Measurements from ENCODE around the gene AMDHD2. TPM values are rescaled to one million over a fixed set of nuclear protein-coding genes. Genes with fewer than 3 reads are reported as not detected.

Gene AMDHD2
- total RNA-seq, 1 donor: 94.8 TPM

DNA sequence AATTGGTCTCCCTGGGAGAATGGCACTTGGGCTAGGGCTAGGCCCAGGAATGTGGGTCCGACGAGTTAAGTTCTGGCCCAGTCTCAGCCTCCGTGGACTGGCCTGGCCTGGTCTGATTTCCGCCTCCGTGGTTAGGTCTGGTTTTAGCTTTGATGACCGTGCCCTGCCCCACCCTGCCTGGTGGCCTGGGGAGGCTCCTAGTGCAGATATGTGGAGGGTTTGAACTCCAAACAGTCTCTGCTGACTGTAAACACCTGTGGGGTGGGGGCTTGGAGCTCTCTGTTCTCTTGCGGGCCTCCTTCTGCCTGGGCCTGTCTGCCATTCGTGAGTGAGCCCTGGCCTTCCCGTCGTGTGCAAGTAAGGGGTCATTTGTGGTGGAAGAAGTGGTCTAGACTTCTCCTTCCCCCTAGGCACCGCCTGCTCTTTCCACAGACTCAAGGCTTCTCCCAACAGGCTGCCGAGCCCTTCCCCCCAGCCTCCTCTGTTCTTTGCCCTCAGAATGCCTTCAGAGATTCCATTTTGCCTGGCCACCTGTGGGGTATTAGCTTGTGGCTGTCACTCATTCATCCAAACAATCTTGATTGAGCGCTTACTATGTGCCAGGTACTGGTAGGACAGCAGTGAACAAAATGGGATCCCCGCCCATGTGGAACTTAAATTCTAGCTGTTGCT is 4.9 kb upstream of the AMDHD2 start:
- TF ChIP-seq, protein P1, sequence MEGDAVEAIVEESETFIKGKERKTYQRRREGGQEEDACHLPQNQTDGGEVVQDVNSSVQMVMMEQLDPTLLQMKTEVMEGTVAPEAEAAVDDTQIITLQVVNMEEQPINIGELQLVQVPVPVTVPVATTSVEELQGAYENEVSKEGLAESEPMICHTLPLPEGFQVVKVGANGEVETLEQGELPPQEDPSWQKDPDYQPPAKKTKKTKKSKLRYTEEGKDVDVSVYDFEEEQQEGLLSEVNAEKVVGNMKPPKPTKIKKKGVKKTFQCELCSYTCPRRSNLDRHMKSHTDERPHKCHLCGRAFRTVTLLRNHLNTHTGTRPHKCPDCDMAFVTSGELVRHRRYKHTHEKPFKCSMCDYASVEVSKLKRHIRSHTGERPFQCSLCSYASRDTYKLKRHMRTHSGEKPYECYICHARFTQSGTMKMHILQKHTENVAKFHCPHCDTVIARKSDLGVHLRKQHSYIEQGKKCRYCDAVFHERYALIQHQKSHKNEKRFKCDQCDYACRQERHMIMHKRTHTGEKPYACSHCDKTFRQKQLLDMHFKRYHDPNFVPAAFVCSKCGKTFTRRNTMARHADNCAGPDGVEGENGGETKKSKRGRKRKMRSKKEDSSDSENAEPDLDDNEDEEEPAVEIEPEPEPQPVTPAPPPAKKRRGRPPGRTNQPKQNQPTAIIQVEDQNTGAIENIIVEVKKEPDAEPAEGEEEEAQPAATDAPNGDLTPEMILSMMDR (IDR thresholded peaks at IDR 0.05; ENCODE audit: extremely low read depth, low read depth, low read length): no peak
- H3K9me3 ChIP-seq (ENCODE audit: low read depth, low read length): no peaks in the 10 kb centered on the region
- peaks cover 44% of the 10 kb centered on the region for H3K4me1 ChIP-seq (ENCODE audit: insufficient read depth, low read length)
- no peak overlapping the region for H2AFZ ChIP-seq (ENCODE audit: low read length)
- peak; percentile 92 for DNase-seq (ENCODE audit: insufficient read length, low spot score, missing footprints)
- H3K79me2 ChIP-seq (ENCODE audit: insufficient read depth, low read length): peaks cover 61% of the 10 kb centered on the region
- no peaks in the 10 kb centered on the region for H3K27me3 ChIP-seq (ENCODE audit: insufficient read depth, low read length)
- peaks cover 52% of the 10 kb centered on the region for H4K20me1 ChIP-seq (ENCODE audit: insufficient read depth, low read length)
- peak overlapping the region; percentile 99 for H3K4me2 ChIP-seq (ENCODE audit: insufficient read depth, low read length)
- H3K27ac ChIP-seq (ENCODE audit: low read depth, low read length): peak overlapping the region; percentile 93
- H3K4me3 ChIP-seq (ENCODE audit: insufficient read depth, low read length): peak overlapping the region; percentile 98
- H3K36me3 ChIP-seq (ENCODE audit: insufficient read depth, low read length): peaks cover 9% of the 10 kb centered on the region

- DNase-seq (ENCODE audit: insufficient read length, low spot score, missing footprints): peak; percentile 95
Observed at GRCh38 chr16:2516391-2517240, 3.6 kb upstream of the AMDHD2 start.

GRCh38 chr16:2517954-2518605 is 2.1 kb upstream of the AMDHD2 start:
- Histone ChIP-seq H3K4me1 (ENCODE audit: insufficient read depth, low read length) (peaks cover 41% of the 10 kb centered on the region), H3K27ac (ENCODE audit: low read depth, low read length) (no peak overlapping the region), H3K27me3 (ENCODE audit: insufficient read depth, low read length) (no peaks in the 10 kb centered on the region), H3K36me3 (ENCODE audit: insufficient read depth, low read length) (peaks cover 11% of the 10 kb centered on the region), H2AFZ (ENCODE audit: low read length) (no peak overlapping the region), H3K4me2 (ENCODE audit: insufficient read depth, low read length) (no peak overlapping the region), H3K4me3 (ENCODE audit: insufficient read depth, low read length) (no peak overlapping the region), H3K9me3 (ENCODE audit: low read depth, low read length) (no peaks in the 10 kb centered on the region), H4K20me1 (ENCODE audit: insufficient read depth, low read length) (peaks cover 58% of the 10 kb centered on the region), H3K79me2 (ENCODE audit: insufficient read depth, low read length) (peaks cover 84% of the 10 kb centered on the region)
- TF ChIP-seq, protein P1 (IDR thresholded peaks at IDR 0.05; ENCODE audit: extremely low read depth, low read depth, low read length): no peak
- peak; percentile 42 for DNase-seq (ENCODE audit: insufficient read length, low spot score, missing footprints)

More at GRCh38 chr16:2516391-2517240, 3.6 kb upstream of the AMDHD2 start:
- Histone ChIP-seq H3K36me3 (ENCODE audit: insufficient read depth, low read length) (peaks cover 9% of the 10 kb centered on the region), H3K9me3 (ENCODE audit: low read depth, low read length) (no peaks in the 10 kb centered on the region), H3K4me2 (ENCODE audit: insufficient read depth, low read length) (peak overlapping the region; percentile 99), H3K79me2 (ENCODE audit: insufficient read depth, low read length) (peaks cover 72% of the 10 kb centered on the region), H3K27me3 (ENCODE audit: insufficient read depth, low read length) (no peaks in the 10 kb centered on the region), H3K4me3 (ENCODE audit: insufficient read depth, low read length) (peak overlapping the region; percentile 30), H3K4me1 (ENCODE audit: insufficient read depth, low read length) (peaks cover 46% of the 10 kb centered on the region), H4K20me1 (ENCODE audit: insufficient read depth, low read length) (peaks cover 57% of the 10 kb centered on the region), H3K27ac (ENCODE audit: low read depth, low read length) (peak overlapping the region; percentile 41), H2AFZ (ENCODE audit: low read length) (no peak overlapping the region)
- TF ChIP-seq, protein P1 (IDR thresholded peaks at IDR 0.05; ENCODE audit: extremely low read depth, low read depth, low read length): no peak

All from osteoblast (primary cell).